DMS79 (cell line): ENCODE data around the gene ARTN.

ENCODE experiments used
- DNase-seq: peaks from one replicate; lab custom pipeline; 2025; lab: John Stamatoyannopoulos, UW

Gene ARTN

GRCh38 chr1:43924516-43924915, 9.1 kb upstream of the ARTN start:
- DNase-seq, result no peak

GRCh38 chr1:43925846-43926245, 7.8 kb upstream of the ARTN start:
- no peak for DNase-seq

DNA sequence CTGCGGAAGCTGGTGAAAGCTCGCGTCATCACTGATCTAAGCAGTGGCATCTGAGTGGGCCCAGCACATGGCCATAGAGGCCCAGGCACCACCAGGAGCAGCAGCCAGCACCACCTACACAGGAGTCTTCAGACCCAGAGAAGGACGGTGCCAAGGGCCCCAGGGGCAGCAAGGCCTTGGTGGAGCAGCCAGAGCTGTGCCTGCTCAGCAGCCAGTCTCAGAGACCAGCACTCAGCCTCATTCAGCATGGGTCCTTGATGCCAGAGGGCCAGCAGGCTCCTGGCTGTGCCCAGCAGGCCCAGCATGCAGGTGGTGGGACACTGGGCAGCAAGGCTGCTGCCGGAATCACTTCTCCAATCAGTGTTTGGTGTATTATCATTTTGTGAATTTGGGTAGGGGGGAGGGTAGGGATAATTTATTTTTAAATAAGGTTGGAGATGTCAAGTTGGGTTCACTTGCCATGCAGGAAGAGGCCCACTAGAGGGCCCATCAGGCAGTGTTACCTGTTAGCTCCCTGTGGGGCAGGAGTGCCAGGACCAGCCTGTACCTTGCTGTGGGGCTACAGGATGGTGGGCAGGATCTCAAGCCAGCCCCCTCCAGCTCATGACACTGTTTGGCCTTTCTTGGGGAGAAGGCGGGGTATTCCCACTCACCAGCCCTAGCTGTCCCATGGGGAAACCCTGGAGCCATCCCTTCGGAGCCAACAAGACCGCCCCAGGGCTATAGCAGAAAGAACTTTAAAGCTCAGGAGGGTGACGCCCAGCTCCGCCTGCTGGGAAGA, 3.2 kb upstream of the ARTN start:
- DNase-seq, result no peak

- DNase-seq, result no peak
Measured at GRCh38 chr1:43930949-43931275, 2.7 kb upstream of the ARTN start.

GRCh38 chr1:43931711-43932660, 1.6 kb upstream of the ARTN start:
- no peak for DNase-seq

DNA sequence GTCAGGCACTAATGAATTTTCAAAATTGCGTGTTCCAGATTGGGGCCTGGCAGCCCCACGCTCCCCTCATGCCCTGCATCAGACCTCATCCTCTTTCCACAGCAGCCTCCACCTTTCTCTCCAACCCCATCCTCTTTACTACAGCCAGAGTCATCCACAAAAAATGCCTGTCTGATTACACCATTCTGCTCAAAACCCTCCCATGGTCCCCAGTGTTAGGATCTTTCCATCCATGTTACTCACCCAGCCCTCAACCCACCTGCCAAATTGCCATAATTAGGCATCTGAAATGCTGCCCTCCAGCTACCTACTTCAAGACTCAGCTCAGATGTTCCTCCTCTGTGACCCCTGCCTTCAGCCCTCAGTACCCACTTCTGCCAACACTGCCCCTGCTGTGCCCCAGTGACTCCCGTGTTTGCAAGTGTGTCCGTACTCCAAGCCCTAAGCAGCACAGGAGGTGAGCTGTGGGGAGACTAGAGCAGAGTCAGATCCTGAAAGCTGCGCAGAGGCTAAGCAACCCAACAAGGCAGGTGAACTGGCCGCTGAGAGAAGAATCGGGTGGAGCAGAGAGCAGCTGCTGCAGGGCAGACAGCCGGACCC, 715 bp upstream of the ARTN start:
- DNase-seq, result peak; percentile 28

- DNase-seq, result peak; percentile 75
Measured at GRCh38 chr1:43934101-43934985, 742 bp downstream of the ARTN start.

- DNase-seq, result no peak
Measured at GRCh38 chr1:43934986-43935324, 1.4 kb downstream of the ARTN start.

GRCh38 chr1:43935711-43936427, 2.3 kb downstream of the ARTN start:
- DNase-seq, result no peak

GRCh38 chr1:43936431-43937151, 3.0 kb downstream of the ARTN start:
- DNase-seq, result peak; percentile 18

DNA sequence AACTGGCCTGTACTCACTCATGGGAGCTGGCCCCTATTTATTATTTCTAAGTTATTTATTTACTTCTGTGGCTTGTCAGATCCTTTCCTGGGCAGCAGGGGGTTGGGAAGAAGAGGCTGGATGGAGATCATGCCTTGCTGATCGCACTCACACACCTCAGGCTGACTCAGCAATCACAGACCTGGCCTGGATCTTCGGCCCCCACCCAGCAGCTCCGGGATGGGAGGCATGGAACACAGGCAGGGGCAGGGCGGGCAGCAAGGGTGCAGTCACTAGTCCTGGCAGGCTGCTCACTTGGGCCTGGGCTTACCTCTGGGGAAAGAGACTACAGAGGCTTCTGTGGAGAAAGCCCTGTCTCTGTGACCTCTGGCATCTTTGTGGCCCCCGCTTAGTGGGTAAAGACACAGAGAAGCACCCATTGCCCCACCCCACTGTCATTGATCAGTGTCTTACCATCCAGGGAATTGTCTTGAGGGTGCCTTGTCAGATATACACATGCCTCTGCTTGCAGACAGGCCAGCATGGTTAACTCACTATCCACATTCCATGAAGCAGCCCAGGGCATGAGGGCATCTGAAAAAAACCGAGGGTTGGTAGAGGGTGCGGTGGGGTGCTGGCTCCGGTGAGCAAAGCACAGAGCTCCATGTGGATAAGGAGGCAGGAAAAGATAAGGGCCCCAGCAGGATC, 3.7 kb downstream of the ARTN start:
- DNase-seq, result no peak

- DNase-seq, result no peak
Measured at GRCh38 chr1:43938383-43938782, 4.8 kb downstream of the ARTN start.

GRCh38 chr1:43938892-43939587, 5.4 kb downstream of the ARTN start:
- DNase-seq, result no peak

DNA sequence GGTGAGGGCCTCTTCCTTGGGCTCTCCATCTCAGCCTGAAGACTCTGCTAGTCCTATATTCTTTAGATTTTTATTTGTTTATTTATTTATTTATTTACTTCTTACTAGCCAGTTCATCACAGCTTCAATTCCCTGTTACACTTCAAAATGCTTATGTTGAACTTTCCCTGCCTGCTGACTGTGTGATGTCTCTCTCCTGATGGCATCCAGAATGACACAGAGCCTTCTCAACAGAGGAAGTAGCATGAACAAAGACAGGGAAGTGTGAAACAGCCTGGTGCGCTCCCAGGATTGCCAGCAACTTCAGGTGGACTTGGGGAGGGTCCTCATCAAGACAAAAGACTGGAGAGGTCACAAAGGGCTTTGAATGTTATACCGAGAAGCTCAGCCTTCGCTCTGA, 8.8 kb downstream of the ARTN start:
- no peak for DNase-seq

GRCh38 chr1:43944860-43945259, 11.3 kb downstream of the ARTN start:
- no peak for DNase-seq

- DNase-seq, result no peak
Measured at GRCh38 chr1:43945674-43946235, 12.2 kb downstream of the ARTN start.

GRCh38 chr1:43946236-43947060, 12.8 kb downstream of the ARTN start, which contains the start of gene IPO13:
Gene IPO13, plus strand, starts transcription at chr1:43946950. Its CDS starts 651 bp downstream, at chr1:43947601.
- DNase-seq, result peak; percentile 91
